Activated naive CD8-positive, alpha-beta T cell (primary cell): ENCODE measurements around the gene NSUN2.
"Not testable (repeated sequence)": the region's sequence is repeated elsewhere in the genome, so short reads cannot be mapped to it uniquely, and the experiment has no call there.

ENCODE experiments used
- H3K27ac Mint-ChIP-seq: one replicate; pipeline ENCODE4 v1.8.0; 2021; ENCODE audit warnings: mixed read lengths
- H3K27me3 Mint-ChIP-seq: one replicate; pipeline ENCODE4 v1.8.0; 2021; ENCODE audit warnings: mixed read lengths
- H3K36me3 Mint-ChIP-seq: one replicate; pipeline ENCODE4 v1.8.0; 2021; ENCODE audit warnings: mixed read lengths
- H3K4me1 Mint-ChIP-seq: one replicate; pipeline ENCODE4 v1.8.0; 2021; ENCODE audit warnings: low read depth, mixed read lengths
- H3K4me3 Mint-ChIP-seq: one replicate; pipeline ENCODE4 v1.8.0; 2021; ENCODE audit warnings: mild to moderate bottlenecking, mixed read lengths
- H3K9me3 Mint-ChIP-seq: one replicate; pipeline ENCODE4 v1.8.0; 2021; ENCODE audit warnings: low read depth, mixed read lengths

NSUN2 gene

GRCh38 chr5:6574111-6574510 lies 58.7 kb downstream of the NSUN2 start:
- no peaks in the 10 kb centered on the region for H3K4me1 Mint-ChIP-seq
- H3K36me3 Mint-ChIP-seq: no peaks in the 10 kb centered on the region
- peaks cover 9% of the 10 kb centered on the region for H3K27me3 Mint-ChIP-seq
- H3K27ac Mint-ChIP-seq: no peak overlapping the region
- no peaks in the 10 kb centered on the region for H3K9me3 Mint-ChIP-seq
- H3K4me3 Mint-ChIP-seq: no peak overlapping the region

- peaks cover 13% of the 10 kb centered on the region for H3K27me3 Mint-ChIP-seq
- no peaks in the 10 kb centered on the region for H3K36me3 Mint-ChIP-seq
- no peaks in the 10 kb centered on the region for H3K9me3 Mint-ChIP-seq
- no peaks in the 10 kb centered on the region for H3K4me1 Mint-ChIP-seq
- H3K4me3 Mint-ChIP-seq: no peak overlapping the region
- no peak overlapping the region for H3K27ac Mint-ChIP-seq
These were observed 59.2 kb downstream of the NSUN2 start for GRCh38 chr5:6573651-6574101.

- H3K27ac Mint-ChIP-seq: no peak overlapping the region
- H3K27me3 Mint-ChIP-seq: peaks cover 12% of the 10 kb centered on the region
- H3K4me3 Mint-ChIP-seq: no peak overlapping the region
- H3K4me1 Mint-ChIP-seq: no peaks in the 10 kb centered on the region
- H3K36me3 Mint-ChIP-seq: no peaks in the 10 kb centered on the region
- no peaks in the 10 kb centered on the region for H3K9me3 Mint-ChIP-seq
These were observed 59.9 kb downstream of the NSUN2 start for GRCh38 chr5:6572825-6573380.

- Mint-ChIP-seq H3K27ac (no peak overlapping the region), H3K27me3 (peaks cover 12% of the 10 kb centered on the region), H3K36me3 (no peaks in the 10 kb centered on the region), H3K9me3 (no peaks in the 10 kb centered on the region), H3K4me1 (no peaks in the 10 kb centered on the region), H3K4me3 (no peak overlapping the region)
These were observed 60.6 kb downstream of the NSUN2 start for GRCh38 chr5:6572086-6572824.

GRCh38 chr5:6571607-6572006 lies 61.2 kb downstream of the NSUN2 start:
- H3K4me1 Mint-ChIP-seq, H3K9me3 Mint-ChIP-seq, H3K4me3 Mint-ChIP-seq, H3K27ac Mint-ChIP-seq, H3K36me3 Mint-ChIP-seq: not testable (repeated sequence)
- H3K27me3 Mint-ChIP-seq: peaks cover 16% of the 10 kb centered on the region

- Mint-ChIP-seq H3K27me3 (peaks cover 18% of the 10 kb centered on the region), H3K36me3 (no peaks in the 10 kb centered on the region), H3K9me3 (no peaks in the 10 kb centered on the region), H3K27ac (no peak overlapping the region), H3K4me3 (no peak overlapping the region), H3K4me1 (no peaks in the 10 kb centered on the region)
These were observed 62.3 kb downstream of the NSUN2 start for GRCh38 chr5:6570530-6570929.

GRCh38 chr5:6568889-6569288 lies 64.0 kb downstream of the NSUN2 start:
- Mint-ChIP-seq H3K27ac (no peak overlapping the region), H3K9me3 (no peaks in the 10 kb centered on the region), H3K36me3 (no peaks in the 10 kb centered on the region), H3K4me3 (no peak overlapping the region), H3K27me3 (peaks cover 19% of the 10 kb centered on the region), H3K4me1 (no peaks in the 10 kb centered on the region)

- H3K4me3 Mint-ChIP-seq: no peak overlapping the region
- no peak overlapping the region for H3K27ac Mint-ChIP-seq
- H3K36me3 Mint-ChIP-seq: no peaks in the 10 kb centered on the region
- H3K9me3 Mint-ChIP-seq: no peaks in the 10 kb centered on the region
- H3K4me1 Mint-ChIP-seq: no peaks in the 10 kb centered on the region
- H3K27me3 Mint-ChIP-seq: peaks cover 21% of the 10 kb centered on the region
These were observed 64.5 kb downstream of the NSUN2 start for GRCh38 chr5:6568383-6568782.

- H3K4me1 Mint-ChIP-seq: no peaks in the 10 kb centered on the region
- H3K4me3 Mint-ChIP-seq: no peak overlapping the region
- H3K27ac Mint-ChIP-seq: no peak overlapping the region
- H3K9me3 Mint-ChIP-seq: no peaks in the 10 kb centered on the region
- no peaks in the 10 kb centered on the region for H3K36me3 Mint-ChIP-seq
- peaks cover 21% of the 10 kb centered on the region for H3K27me3 Mint-ChIP-seq
These were observed 65.0 kb downstream of the NSUN2 start for GRCh38 chr5:6567835-6568234.

- no peaks in the 10 kb centered on the region for H3K36me3 Mint-ChIP-seq
- no peaks in the 10 kb centered on the region for H3K4me1 Mint-ChIP-seq
- H3K27ac Mint-ChIP-seq: no peak overlapping the region
- no peaks in the 10 kb centered on the region for H3K9me3 Mint-ChIP-seq
- peaks cover 24% of the 10 kb centered on the region for H3K27me3 Mint-ChIP-seq
- no peak overlapping the region for H3K4me3 Mint-ChIP-seq
These were observed 65.8 kb downstream of the NSUN2 start for GRCh38 chr5:6567068-6567467.

GRCh38 chr5:6565492-6565891 lies 67.4 kb downstream of the NSUN2 start:
- Mint-ChIP-seq H3K36me3 (no peaks in the 10 kb centered on the region), H3K27me3 (peaks cover 23% of the 10 kb centered on the region), H3K27ac (no peak overlapping the region), H3K4me1 (no peaks in the 10 kb centered on the region), H3K4me3 (no peak overlapping the region), H3K9me3 (no peaks in the 10 kb centered on the region)

GRCh38 chr5:6557807-6558575 lies 74.9 kb downstream of the NSUN2 start:
- H3K27me3 Mint-ChIP-seq: peaks cover 4% of the 10 kb centered on the region
- H3K4me1 Mint-ChIP-seq: no peaks in the 10 kb centered on the region
- no peaks in the 10 kb centered on the region for H3K9me3 Mint-ChIP-seq
- H3K4me3 Mint-ChIP-seq: no peak overlapping the region
- no peaks in the 10 kb centered on the region for H3K36me3 Mint-ChIP-seq
- no peak overlapping the region for H3K27ac Mint-ChIP-seq

GRCh38 chr5:6556802-6557102 lies 76.1 kb downstream of the NSUN2 start:
- Mint-ChIP-seq H3K27ac (no peak overlapping the region), H3K27me3 (peaks cover 1% of the 10 kb centered on the region), H3K36me3 (no peaks in the 10 kb centered on the region)

GRCh38 chr5:6556089-6556801 lies 76.6 kb downstream of the NSUN2 start:
- Mint-ChIP-seq H3K9me3 (no peaks in the 10 kb centered on the region), H3K27ac (no peak overlapping the region), H3K4me1 (no peaks in the 10 kb centered on the region), H3K27me3 (peaks cover 1% of the 10 kb centered on the region), H3K4me3 (no peak overlapping the region), H3K36me3 (no peaks in the 10 kb centered on the region)

More at GRCh38 chr5:6556802-6557102, 76.1 kb downstream of the NSUN2 start:
- no peaks in the 10 kb centered on the region for H3K9me3 Mint-ChIP-seq
- no peaks in the 10 kb centered on the region for H3K4me1 Mint-ChIP-seq
- no peak overlapping the region for H3K4me3 Mint-ChIP-seq

- Mint-ChIP-seq H3K4me3 (no peak overlapping the region), H3K36me3 (no peaks in the 10 kb centered on the region), H3K9me3 (no peaks in the 10 kb centered on the region), H3K27me3 (peaks cover under 1% of the 10 kb centered on the region), H3K4me1 (no peaks in the 10 kb centered on the region), H3K27ac (no peak overlapping the region)
These were observed 78.0 kb downstream of the NSUN2 start for GRCh38 chr5:6554812-6555211.
